HG02571 (cell line): ENCODE measurements around the gene POLR2C.

Experiments
- ATAC-seq: cut with Tn5 transposase; IDR thresholded peaks from one replicate; pipeline ENCODE4 v1.9.1; 2021; ENCODE audit warnings: mild to moderate bottlenecking, moderate library complexity; ENCODE audit not compliant: unreplicated experiment

POLR2C gene

DNA sequence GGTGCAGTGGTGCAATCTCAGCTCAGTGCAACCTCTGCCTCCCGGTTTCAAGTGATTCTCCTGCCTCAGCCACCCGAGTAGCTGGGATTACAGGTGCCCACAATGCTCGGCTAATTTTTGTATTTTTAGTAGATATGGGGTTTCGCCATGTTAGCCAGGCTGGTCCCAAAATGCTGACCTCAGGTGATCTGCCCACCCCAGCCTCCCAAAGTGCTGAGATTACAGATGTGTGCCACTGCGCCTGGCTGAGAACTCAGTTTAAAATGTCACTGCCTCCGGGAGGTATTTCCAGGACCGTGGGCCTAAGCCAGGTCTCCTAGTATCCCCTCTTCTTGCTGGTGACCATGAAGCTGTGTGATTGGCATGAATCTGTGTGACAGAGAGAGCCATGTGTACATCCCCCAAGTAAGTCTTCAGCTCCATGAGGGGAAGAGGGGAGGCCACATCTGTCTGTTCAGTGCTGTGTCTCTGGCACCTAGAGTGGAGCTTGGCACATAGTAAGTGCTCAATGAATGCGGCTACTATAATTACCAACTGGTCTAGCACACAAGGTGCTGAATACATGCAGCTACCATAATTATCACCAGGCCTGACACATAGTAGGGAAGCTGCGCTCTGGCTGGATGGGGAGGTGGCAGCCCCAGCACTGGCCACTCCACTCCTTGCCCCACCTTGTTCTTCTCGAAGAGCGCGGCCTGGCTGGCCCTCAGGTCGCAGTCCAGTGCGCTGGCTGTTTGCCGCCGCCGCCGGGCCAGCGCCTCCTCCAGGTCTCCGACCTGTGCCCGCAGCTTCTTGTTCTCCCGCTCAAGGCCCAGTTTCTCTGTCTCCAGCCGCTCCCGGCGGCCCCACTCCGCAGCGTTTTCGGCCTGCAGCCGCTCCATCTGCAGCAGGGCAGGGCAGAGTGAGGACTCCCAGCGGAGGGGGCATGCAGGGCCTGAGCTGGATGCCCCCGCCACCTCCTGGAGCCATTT lies 55.2 kb downstream of the POLR2C start:
- ATAC-seq: no peak

GRCh38 chr16:57518520-57518919 lies 56.0 kb downstream of the POLR2C start:
- ATAC-seq: no peak

DNA sequence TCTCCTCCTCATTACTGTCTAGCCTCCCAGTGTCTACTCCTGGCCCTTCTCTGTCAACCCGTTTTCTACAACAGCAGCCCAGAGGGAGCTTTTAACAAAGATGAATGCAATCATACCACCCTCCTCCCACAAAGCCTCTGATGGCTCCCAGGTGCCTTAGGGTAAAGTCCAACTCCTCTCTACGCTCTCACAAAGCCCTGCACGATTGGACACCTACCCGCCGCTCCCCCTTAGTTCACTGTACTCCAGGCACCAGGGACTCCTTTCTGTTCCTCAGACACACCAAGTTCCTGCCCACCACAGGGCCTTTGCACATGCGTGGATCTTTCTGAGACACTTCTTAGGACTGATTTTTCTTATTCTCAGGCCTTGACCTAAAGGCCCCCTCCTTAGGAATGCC lies 56.4 kb downstream of the POLR2C start:
- no peak for ATAC-seq

DNA sequence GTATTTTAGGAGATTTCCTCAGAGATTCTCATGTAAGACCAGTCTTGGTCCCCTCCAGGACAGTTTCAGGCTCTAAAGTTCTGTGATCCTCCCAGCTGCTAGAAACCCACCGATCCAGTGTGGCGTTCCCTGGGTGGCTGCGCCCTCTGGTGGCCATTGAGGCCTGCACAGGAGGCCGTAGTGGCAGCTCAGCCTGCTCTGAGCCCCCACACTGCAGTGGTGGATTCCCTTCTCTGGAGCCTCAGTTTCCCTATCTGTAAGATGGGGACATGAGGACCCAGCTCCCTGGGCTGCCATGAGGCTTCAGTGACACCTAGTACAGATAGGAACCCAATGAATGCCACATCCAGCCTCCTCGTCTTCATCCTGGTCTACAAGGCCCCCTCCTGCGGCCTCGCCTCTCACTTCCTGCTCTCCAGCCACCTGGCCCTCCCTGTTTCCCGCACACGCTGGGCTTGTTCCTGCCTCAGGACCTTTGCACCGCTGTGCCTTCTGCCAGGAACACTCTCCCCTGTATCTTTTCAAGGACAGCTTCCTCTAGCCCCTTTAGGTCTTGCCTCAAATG lies 57.4 kb downstream of the POLR2C start:
- no peak for ATAC-seq
